GM21576 (cell line): ENCODE measurements around the gene RAET1E.
"Not testable (repeated sequence)": the region's sequence is repeated elsewhere in the genome, so short reads cannot be mapped to it uniquely, and the experiment has no call there.

Experiments used
- ATAC-seq: cut with Tn5 transposase; IDR thresholded peaks from one replicate; pipeline ENCODE4 v1.9.1; 2021; ENCODE audit warnings: mild to moderate bottlenecking, moderate library complexity; ENCODE audit not compliant: unreplicated experiment

RAET1E gene

GRCh38 chr6:149910721-149911151 is 12.8 kb upstream of the RAET1E start:
- no peak for ATAC-seq

DNA sequence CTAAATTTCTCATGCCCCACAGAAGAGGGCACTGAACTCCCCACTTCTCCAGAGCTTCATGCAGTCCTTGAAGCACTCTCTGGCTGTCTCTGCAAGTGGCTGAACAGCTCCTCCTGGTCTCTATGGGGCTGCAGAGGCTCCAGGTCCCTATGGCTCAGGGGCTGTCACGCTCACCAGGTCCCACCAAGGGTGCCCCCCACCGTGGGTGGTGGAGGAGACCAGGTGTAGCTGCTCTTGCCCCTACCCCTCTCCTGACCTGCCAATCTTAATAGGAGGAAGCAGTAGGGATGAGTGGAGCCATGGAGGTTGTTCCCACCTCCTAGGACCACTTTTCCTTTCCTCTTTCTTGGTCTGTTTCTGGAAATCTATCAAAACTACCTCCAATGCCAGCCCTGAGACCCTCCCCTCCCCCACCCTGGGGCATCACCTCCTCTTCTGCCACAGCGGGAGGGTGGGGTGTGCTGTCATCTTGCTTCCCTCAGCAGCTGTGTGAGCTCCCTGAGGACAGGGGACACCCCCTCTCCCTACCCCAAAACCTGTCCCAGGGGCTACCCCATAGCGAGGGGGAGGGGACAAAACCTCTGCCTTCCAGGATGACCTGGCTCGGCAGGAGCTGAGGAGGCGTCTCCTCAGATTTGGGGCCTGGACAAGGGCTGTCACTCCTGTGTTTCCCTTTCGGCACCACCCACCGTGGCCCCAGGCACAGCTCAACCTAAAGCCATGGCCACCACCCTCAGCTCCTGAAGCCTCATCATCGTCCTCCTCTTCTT is 12.0 kb upstream of the RAET1E start:
- no peak for ATAC-seq

DNA sequence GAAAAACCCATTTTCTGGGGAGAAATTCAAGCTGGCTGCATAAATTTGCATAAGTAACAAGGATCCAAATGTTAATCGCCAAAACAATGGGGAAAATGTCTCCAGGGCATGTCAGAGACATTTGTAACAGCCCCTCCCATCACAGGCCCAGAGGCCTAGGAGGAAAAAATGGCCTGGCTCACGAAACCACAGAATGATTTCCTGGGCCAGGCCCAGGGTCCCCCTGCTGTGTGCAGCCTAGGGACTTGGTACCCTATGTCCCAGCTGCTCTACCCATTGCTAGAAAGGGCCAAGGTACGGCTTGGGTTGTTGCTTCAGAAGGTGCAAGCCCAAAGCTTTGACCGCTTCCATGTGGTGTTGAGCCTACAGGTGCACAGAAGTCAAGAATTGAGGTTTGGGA is 10.6 kb upstream of the RAET1E start:
- ATAC-seq = not testable (repeated sequence)

DNA sequence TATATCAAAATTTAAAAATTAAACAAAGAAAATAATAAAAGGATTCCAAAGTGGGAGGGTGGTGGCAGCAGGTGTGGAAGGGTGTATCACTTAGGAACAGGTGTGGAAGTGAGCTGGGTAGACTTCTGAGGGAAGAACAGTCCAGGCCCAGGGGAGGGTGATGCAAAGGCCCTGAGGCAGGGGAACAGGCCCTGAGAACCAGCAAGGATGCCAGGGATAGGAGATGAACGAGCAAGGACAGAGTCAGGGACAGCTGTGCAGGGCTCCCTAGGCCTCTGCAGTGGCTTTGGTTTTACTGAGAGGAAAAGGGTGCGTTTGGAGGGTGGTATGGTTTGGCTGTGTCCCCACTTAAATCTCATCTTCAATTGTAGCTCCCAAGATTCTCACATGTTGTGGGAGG is 9.4 kb upstream of the RAET1E start:
- no peak for ATAC-seq

- no peak for ATAC-seq
These were observed 8.5 kb upstream of the RAET1E start for GRCh38 chr6:149906405-149906804.

- no peak for ATAC-seq
These were observed 8.0 kb upstream of the RAET1E start for GRCh38 chr6:149905911-149906371.

DNA sequence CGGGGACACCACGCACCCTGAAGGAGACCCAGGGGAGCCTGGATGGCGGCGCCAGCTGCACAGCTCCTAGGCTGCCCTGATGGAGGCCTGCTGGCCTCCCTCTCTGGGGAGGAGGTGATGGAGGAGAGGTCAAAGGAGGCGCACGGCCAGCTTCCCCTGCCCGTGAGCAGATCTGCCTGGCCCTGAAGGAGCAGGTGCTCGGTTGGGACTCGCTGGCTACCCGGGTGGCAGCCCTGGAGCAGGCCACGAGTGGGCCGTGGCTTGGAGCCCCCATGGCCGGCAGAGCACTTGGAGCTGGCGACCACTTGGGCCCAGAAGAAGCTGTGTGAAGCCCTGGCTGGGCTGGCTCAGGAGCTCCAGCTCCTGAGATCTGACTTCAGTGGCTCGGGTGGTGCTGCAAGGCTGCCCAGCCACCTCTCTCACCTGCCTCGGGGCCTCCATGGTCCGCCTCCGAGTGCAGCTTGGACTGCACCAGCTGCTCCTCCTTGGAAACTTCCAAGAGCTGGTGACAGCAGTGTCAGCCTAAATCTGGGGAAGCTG is 7.5 kb upstream of the RAET1E start:
- ATAC-seq = no peak

GRCh38 chr6:149904661-149905370 is 6.9 kb upstream of the RAET1E start:
- ATAC-seq = no peak

DNA sequence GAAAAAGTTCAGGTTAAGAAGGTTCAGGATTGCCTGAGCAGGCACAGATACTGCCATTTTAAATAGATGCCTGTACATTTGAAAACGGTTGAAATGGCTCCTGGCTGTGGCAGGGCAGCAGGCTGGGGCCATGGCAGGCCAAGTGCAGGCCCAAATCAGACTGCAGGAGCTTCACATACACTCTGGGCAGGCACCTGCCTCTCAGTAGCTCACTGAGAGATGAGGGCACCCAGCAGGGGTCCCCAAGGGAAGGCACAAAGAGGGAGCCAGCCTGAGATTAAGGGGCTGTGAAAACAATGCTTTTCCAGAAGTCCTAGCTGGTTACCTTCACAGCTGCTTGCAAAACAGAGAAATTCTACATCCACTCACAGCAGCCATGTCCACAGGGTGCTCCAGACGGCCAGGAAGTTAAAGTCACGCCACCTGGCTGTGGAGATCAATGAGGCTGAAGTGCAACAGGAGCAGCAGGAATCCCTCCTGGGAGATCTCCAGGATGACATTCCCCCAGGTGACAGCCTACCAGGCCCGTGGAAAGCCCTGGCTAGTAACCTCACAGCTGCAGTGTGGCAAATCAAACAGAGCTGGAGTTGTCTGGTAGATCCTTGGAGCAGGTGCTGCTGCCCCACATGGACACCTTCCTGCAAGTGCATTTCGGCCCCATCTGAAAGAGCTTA is 6.2 kb upstream of the RAET1E start:
- no peak for ATAC-seq

GRCh38 chr6:149901444-149902140 is 3.7 kb upstream of the RAET1E start:
- no peak for ATAC-seq

GRCh38 chr6:149900620-149901443 is 2.9 kb upstream of the RAET1E start:
- ATAC-seq = no peak

GRCh38 chr6:149899926-149900619 is 2.2 kb upstream of the RAET1E start:
- ATAC-seq = no peak

GRCh38 chr6:149899486-149899885 is 1.6 kb upstream of the RAET1E start:
- ATAC-seq = no peak

DNA sequence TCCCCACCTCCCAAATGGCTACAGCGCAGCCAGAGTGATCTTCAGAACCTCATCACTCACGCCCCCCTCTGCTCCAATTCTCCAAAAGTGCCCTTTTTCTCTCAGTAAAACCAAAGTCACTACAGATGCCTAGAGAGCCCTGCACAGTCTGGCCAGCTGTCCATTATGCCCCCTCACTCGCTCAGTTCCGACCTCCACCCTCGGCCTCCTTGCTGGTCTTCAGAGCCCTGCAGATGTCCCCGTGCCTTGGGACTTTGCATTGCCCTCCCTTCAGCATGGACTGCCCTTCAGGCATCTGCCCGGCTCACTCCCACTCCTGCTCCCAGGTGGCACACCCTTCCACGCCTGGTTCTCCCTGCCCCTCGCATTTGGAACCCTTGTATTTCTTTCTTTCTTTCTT is 1.1 kb upstream of the RAET1E start:
- ATAC-seq = no peak

DNA sequence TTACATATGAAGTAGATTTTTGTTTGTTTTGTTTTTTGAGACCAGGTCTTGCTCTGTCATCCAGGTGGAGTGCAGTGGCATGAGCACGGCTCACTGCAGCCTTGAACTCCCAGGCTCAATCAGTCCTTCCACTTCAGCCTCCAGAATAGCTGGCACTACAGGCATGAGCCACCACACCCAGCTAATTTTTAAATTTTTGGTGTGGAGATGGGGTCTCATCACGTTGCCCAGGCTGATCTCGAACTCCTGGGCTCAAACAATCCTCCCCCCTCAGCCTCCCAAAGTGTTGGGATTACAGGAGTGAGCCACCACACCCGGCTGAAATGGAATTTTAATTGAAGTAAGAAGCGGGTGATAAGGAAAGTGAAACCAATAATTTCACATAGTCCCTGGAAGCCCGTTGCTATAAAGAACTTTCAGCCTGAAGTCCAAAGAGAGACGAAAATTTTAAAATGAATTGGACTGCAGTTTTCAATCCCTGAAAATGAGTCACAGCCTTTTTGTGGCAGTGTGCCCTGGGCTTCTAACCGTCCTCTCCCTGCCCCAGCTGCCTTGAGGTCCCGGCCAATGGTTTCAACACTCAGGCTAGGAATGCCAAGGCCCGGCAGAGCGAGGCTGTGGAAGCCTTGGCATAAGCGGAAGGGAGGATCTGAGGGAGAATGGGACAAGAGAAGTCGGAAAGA is 757 bp downstream of the RAET1E start:
- no peak for ATAC-seq

GRCh38 chr6:149896491-149896890 is 1.4 kb downstream of the RAET1E start:
- ATAC-seq = no peak

DNA sequence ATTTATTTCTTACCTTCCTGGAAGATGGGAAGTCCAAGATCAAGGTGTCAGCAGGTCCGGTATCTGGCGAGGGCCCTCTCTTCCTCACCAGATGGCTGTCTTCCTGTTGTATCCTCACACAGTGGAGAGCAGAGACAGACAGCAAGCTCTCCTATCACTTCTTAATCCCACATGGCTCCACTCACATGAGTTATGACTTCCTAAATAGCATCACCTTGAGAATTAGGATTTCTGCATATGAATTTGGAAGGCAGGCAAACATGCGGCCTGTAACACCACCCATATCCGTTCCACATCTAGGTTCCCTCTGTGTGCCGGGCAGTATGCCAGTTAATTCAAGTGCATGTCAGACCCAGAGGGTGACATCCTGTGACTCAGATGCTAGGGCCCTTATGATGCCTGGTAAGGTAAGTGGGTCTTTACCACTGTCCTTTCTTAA is 2.1 kb downstream of the RAET1E start:
- no peak for ATAC-seq

DNA sequence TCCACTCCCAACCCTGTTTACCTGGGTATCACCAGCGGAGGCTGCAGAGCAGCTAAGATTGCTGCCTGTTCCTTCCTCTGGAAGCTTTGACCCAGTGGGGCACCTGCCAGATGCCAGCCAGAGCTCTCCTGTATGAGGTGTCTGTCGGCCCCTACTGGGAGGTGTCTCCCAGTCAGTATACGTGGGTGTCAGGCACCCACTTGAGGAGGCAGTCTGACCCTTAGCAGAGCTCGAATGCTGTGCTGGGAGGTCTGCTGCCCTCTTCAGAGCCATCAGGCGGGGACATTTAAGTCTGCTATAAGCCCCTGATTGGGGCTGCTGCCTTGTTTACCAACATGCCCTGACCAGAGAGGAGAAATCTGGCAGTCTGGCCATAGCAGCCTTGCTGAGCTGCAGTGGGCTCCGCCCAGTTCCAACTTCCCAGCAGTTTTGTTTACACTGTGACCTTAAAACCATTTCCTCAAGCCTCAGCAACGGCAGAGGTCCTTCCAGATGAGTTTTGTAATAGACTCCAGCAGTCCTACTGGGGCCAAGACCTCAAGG is 2.8 kb downstream of the RAET1E start:
- no peak for ATAC-seq
